NCI-H69 (cell line): ENCODE data around the gene NHSL2.

Experiments
- DNase-seq: peaks from one replicate; lab custom pipeline; 2025; lab: John Stamatoyannopoulos, UW

Gene NHSL2

GRCh38 chrX:72110051-72110875 lies 199.6 kb downstream of the NHSL2 start:
- DNase-seq = no peak

- no peak for DNase-seq
These were observed 200.4 kb downstream of the NHSL2 start for GRCh38 chrX:72110876-72111708.

GRCh38 chrX:72113461-72113860 lies 202.8 kb downstream of the NHSL2 start:
- no peak for DNase-seq

GRCh38 chrX:72114306-72114705 lies 203.7 kb downstream of the NHSL2 start:
- no peak for DNase-seq

GRCh38 chrX:72114807-72115206 lies 204.2 kb downstream of the NHSL2 start:
- DNase-seq = no peak

- DNase-seq = no peak
These were observed 204.7 kb downstream of the NHSL2 start for GRCh38 chrX:72115380-72115779.

- DNase-seq = no peak
These were observed 207.1 kb downstream of the NHSL2 start for GRCh38 chrX:72117636-72118210.

GRCh38 chrX:72120837-72121236 lies 210.2 kb downstream of the NHSL2 start:
- peak; percentile 1 for DNase-seq

GRCh38 chrX:72121383-72121782 lies 210.7 kb downstream of the NHSL2 start:
- no peak for DNase-seq

GRCh38 chrX:72122621-72123337 lies 212.1 kb downstream of the NHSL2 start:
- DNase-seq = no peak

GRCh38 chrX:72123471-72124185 lies 213.0 kb downstream of the NHSL2 start:
- DNase-seq = peak; percentile 34

- no peak for DNase-seq
These were observed 214.0 kb downstream of the NHSL2 start for GRCh38 chrX:72124540-72125201.

- DNase-seq = peak; percentile 37
These were observed 214.8 kb downstream of the NHSL2 start for GRCh38 chrX:72125331-72126047.

- peak; percentile 37 for DNase-seq
These were observed 215.4 kb downstream of the NHSL2 start for GRCh38 chrX:72126048-72126415.

- peak; percentile 70 for DNase-seq
These were observed 216.0 kb downstream of the NHSL2 start for GRCh38 chrX:72126539-72127140.

GRCh38 chrX:72127332-72127731 lies 216.7 kb downstream of the NHSL2 start:
- no peak for DNase-seq

GRCh38 chrX:72128183-72128834 lies 217.7 kb downstream of the NHSL2 start:
- DNase-seq = no peak

GRCh38 chrX:72128881-72129280 lies 218.2 kb downstream of the NHSL2 start:
- DNase-seq = peak; percentile 26

GRCh38 chrX:72129661-72130060 lies 219.0 kb downstream of the NHSL2 start:
- no peak for DNase-seq
